Breast epithelium (tissue), 4 donors: ENCODE data around the gene GP9. TPM values are rescaled to one million over a fixed set of nuclear protein-coding genes. Genes with fewer than 3 reads are reported as not detected.
A peak's percentile ranks its signal among the peaks of the same experiment; 100 is the strongest.

Experiments
- DNase-seq, 2 donors: peaks; one replicate each; pipeline ENCODE4 v3.0.0-alpha.2; 2019; ENCODE audit warnings: low spot score in 2 of 2
- H3K27ac ChIP-seq, 2 donors: fragments of 200-600 bp; sonication (generic) in 1 of 2; one replicate each; pipeline ENCODE4 v1.5.1; 2016 to 2019; ENCODE audit warnings: mild to moderate bottlenecking in 1 of 2
- H3K27me3 ChIP-seq, 2 donors: fragments of 200-600 bp; sonication (generic) in 1 of 2; one replicate each; pipeline versions ENCODE4 v1.5.1 to v1.6.0; 2017 to 2019; ENCODE audit warnings: control low read depth in 1 of 2, mild to moderate bottlenecking in 1 of 2
- H3K36me3 ChIP-seq: fragments of 200-600 bp; one replicate; pipeline ENCODE4 v1.5.1; 2019
- H3K4me1 ChIP-seq, 2 donors: fragments of 200-600 bp; sonication (generic); one replicate each; pipeline ENCODE4 v1.5.1; 2016 to 2019; ENCODE audit warnings: control low read depth in 1 of 2
- H3K4me3 ChIP-seq, 3 donors: fragments of 200-600 bp; sonication (generic); 1 replicate in 2 of 3; 2 replicates in 1 of 3; pipeline ENCODE4 v1.5.1; 2016 to 2019; ENCODE audit warnings: mild to moderate bottlenecking in 3 of 3, moderate library complexity in 2 of 3
- H3K9me3 ChIP-seq, 2 donors: fragments of 200-600 bp; sonication (generic) in 1 of 2; one replicate each; pipeline ENCODE4 v1.5.1; 2016 to 2019; ENCODE audit warnings: control low read depth in 1 of 2
- POLR2A ChIP-seq: fragments of 450-650 bp; IDR thresholded peaks from one replicate; pipeline ENCODE4 v1.6.1; 2016; ENCODE audit warnings: antibody characterized with exemption, mild to moderate bottlenecking, moderate library complexity
- POLR2AphosphoS5 ChIP-seq, 3 donors: sonication (generic); formaldehyde crosslinking; IDR thresholded peaks; one replicate each; pipeline ENCODE4 v1.6.1; 2017; ENCODE audit warnings: antibody characterized with exemption in 3 of 3
- intact Hi-C: fragments of 100-400 bp; cut with DNase I; formaldehyde crosslinking; loops from one replicate; pipeline ENCODE4 v1.15.1; 2023; ENCODE audit warnings: low total_unique reads
- total RNA-seq, 3 donors: library from RNA; depleted of rRNA; stranded (reverse); fragments of >200 nt; gene quantifications; one replicate each; pipeline ENCODE4 v1.1.0, GENCODE V29; 2016
- TF ChIP-seq, protein P1 (sequence below), 3 donors: fragments of 450-650 bp; IDR thresholded peaks; one replicate each; pipeline ENCODE4 v1.5.1; 2016 to 2017; ENCODE audit warnings: antibody characterized with exemption in 3 of 3, mild to moderate bottlenecking in 3 of 3, moderate library complexity in 3 of 3

The GP9 gene
- total RNA-seq, 3 donors from 2014 or later, result 0.48 TPM; not detected in 2

DNA sequence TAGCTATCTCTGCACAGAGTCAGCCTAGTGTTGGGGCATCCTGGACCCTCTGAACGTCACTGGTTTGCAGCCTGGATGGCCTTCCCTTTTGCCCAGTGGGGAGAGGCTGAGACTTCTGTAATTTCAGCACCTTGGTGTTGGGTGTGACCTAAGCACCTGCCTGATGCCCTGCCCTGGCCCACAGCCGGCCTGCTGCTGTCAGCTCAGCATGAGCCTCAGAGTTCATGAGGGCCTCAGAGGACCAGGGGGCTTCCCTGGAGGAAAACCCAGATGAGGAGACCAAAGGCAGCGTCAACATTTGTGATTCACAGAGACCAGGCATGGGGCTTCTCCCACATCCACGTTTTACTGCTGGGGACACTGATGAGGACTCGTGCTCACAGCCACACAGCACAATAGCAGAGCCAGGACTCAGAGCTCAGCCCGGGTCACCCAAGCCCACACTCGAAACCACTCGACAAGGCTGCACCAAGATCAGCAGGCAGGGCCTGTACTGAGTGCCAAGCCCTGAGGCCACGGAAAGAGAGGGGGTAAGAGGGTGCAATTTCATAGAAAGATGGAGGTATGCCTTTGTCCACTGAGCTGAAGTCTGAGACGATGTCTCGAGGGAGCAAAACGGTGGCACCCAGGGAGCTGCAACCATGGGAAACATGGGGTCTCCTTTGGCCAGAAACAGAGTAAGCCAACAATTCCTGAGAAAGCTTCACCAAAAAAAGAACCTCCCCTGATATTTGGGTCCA, 9.9 kb upstream of the GP9 start:
- no peak for DNase-seq
- H3K27me3 ChIP-seq, result peaks cover 0 to 5% of the 10 kb centered on the region in 2 donors
- H3K4me3 ChIP-seq, result no peak overlapping the region
- no peaks in the 10 kb centered on the region for H3K9me3 ChIP-seq
- no peak overlapping the region for H3K27ac ChIP-seq
- H3K36me3 ChIP-seq, result no peaks in the 10 kb centered on the region
- H3K4me1 ChIP-seq, result peaks cover 4 to 8% of the 10 kb centered on the region in 2 donors
- TF ChIP-seq POLR2AphosphoS5 (IDR thresholded peaks at IDR 0.05) (no peak), POLR2A (no peak)
- TF ChIP-seq, protein P1, sequence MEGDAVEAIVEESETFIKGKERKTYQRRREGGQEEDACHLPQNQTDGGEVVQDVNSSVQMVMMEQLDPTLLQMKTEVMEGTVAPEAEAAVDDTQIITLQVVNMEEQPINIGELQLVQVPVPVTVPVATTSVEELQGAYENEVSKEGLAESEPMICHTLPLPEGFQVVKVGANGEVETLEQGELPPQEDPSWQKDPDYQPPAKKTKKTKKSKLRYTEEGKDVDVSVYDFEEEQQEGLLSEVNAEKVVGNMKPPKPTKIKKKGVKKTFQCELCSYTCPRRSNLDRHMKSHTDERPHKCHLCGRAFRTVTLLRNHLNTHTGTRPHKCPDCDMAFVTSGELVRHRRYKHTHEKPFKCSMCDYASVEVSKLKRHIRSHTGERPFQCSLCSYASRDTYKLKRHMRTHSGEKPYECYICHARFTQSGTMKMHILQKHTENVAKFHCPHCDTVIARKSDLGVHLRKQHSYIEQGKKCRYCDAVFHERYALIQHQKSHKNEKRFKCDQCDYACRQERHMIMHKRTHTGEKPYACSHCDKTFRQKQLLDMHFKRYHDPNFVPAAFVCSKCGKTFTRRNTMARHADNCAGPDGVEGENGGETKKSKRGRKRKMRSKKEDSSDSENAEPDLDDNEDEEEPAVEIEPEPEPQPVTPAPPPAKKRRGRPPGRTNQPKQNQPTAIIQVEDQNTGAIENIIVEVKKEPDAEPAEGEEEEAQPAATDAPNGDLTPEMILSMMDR (IDR thresholded peaks at IDR 0.05), result no peak
- intact Hi-C loops, result no loop called here

DNA sequence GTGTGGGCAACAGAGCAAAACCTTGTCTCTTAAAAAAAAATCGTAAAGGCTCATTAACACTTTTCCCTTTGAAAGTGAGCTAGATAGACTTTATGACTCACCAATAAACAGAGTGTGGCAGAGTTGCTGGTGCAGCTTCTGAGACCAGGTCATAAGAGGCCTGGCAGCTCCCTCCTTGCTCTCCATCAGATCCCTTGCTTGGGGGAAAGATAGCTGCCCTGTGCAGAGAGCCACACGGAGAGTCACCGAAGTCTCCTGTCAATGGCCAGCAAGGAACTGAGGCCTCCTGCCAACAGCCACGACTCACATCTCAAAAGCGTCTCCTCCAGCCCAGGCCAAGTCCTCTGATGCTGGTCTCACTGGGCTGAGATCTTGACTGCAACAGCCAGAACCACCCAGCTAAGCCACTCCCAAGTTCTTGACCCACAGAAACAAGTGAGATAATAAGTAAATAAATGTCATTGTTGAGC, 8.7 kb upstream of the GP9 start:
- DNase-seq, result no peak
- intact Hi-C loops, result no loop called here
- TF ChIP-seq, protein P1 (IDR thresholded peaks at IDR 0.05), result no peak
- TF ChIP-seq POLR2A, result no peak
- TF ChIP-seq POLR2AphosphoS5 (IDR thresholded peaks at IDR 0.05), result no peak
- H3K27ac ChIP-seq, result peak overlapping the region in 1 of 2 donors; percentile 44
- H3K27me3 ChIP-seq, result no peaks in the 10 kb centered on the region
- no peaks in the 10 kb centered on the region for H3K9me3 ChIP-seq
- peaks cover 4 to 8% of the 10 kb centered on the region in 2 donors for H3K4me1 ChIP-seq
- no peak overlapping the region for H3K4me3 ChIP-seq
- H3K36me3 ChIP-seq, result no peaks in the 10 kb centered on the region

DNA sequence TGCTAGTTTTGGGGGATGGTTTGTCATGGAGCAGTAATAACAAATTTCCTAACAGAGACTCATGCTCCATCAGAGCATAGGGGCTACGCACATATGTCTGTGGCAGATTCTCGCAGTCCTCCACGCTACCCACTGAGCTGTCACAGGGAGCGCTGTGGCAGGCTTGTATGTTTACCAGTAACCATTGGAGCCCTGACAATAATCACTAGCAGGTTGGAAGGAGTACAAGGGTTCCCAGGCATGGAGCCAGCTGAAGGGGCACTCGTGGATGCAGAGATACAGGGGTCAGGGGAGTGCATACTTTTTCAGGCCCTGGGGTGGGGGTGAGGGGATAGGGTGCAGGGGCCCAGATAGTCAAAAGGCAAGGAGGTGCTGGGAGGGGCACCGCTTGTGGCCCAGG, 7.9 kb upstream of the GP9 start:
- no peaks in the 10 kb centered on the region for H3K27me3 ChIP-seq
- H3K4me3 ChIP-seq, result no peak overlapping the region
- no peak for TF ChIP-seq POLR2AphosphoS5 (IDR thresholded peaks at IDR 0.05)
- no peak for TF ChIP-seq POLR2A
- TF ChIP-seq, protein P1 (IDR thresholded peaks at IDR 0.05), result no peak
- H3K4me1 ChIP-seq, result peaks cover 4 to 8% of the 10 kb centered on the region in 2 donors
- DNase-seq, result no peak
- H3K36me3 ChIP-seq, result no peaks in the 10 kb centered on the region
- intact Hi-C loops, result no loop called here
- no peaks in the 10 kb centered on the region for H3K9me3 ChIP-seq
- H3K27ac ChIP-seq, result peak overlapping the region; percentile 56 to 70

DNA sequence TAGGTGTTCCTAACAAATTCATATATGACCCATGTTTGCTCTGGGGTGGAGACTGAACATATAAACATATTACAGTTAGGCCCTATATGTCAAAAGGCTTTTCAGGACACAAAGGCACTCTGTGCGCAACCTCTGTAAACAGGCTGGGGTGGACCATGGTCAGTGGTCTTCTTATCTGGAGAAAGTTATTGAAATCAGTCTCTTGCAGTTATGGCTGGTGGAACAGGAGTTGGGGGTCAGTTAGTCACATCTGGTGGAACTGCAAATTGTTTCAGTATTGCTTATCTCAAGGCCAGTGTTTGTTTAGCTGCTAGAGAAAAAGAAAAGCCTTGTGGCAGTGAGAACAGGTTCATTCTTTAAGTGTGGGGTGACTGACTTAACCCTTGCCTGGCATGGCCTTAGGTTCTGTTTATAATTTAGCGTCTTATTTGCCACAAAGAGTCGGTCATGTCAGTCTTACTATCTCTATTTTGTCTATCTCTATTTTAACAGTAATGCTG, 5.9 kb upstream of the GP9 start:
- Histone ChIP-seq H3K36me3 (no peaks in the 10 kb centered on the region), H3K9me3 (no peaks in the 10 kb centered on the region), H3K4me3 (no peak overlapping the region), H3K4me1 (peaks cover 4 to 8% of the 10 kb centered on the region in 2 donors), H3K27me3 (no peaks in the 10 kb centered on the region), H3K27ac (no peak overlapping the region)
- no peak for DNase-seq
- TF ChIP-seq POLR2AphosphoS5 (IDR thresholded peaks at IDR 0.05) (no peak), POLR2A (no peak)
- TF ChIP-seq, protein P1 (IDR thresholded peaks at IDR 0.05), result no peak
- intact Hi-C loops, result no loop called here

DNA sequence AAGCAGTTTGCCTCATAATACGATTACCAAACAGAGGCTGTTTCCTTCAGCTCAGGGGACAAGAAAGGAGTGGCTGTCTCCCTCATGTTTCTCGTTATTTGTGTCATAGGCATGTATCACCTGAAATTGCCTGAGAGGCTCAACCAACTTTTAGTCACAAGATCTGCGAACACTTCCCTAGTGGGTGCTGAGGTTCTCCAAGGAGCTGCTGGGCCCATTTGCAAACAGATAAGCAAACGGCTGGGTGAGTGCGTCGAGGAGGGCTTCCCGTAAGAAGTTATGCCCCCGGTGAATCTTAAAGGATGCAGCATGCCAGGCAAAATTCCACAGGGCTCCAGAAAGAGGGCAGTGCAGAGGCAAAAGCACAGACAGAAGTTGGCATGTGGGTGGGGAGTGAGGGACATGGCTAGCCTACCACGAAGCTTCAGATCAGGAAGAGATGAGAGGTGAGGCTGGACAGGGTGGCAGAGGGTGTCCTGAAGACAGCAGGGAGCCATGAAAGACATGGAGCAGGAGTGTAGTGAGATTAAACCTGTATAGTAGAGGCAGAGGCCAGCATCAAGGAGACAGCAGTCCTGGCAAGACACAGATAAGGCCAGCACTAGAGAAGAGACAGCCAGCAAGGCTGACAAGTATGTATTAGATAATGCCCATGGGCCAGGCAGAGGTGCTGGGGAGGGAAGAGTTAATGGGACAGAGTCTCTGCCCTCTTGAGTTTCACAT, 4.0 kb upstream of the GP9 start:
- no peak overlapping the region for H3K4me3 ChIP-seq
- no peak for DNase-seq

More for the DNA sequence above, 4.0 kb upstream of the GP9 start:
- Histone ChIP-seq H3K9me3 (no peaks in the 10 kb centered on the region), H3K27ac (no peak overlapping the region), H3K4me1 (peaks cover 4 to 8% of the 10 kb centered on the region in 2 donors), H3K36me3 (no peaks in the 10 kb centered on the region), H3K27me3 (no peaks in the 10 kb centered on the region)
- TF ChIP-seq POLR2A (no peak), POLR2AphosphoS5 (IDR thresholded peaks at IDR 0.05) (no peak)
- TF ChIP-seq, protein P1 (IDR thresholded peaks at IDR 0.05), result no peak
- intact Hi-C loops, result no loop called here
